Right lobe of liver (tissue), 6 donors: ENCODE measurements around the gene DDX11. TPM values are rescaled to one million over a fixed set of nuclear protein-coding genes. Genes with fewer than 3 reads are reported as not detected.
"Not testable (repeated sequence)": the region's sequence is repeated elsewhere in the genome, so short reads cannot be mapped to it uniquely, and the experiment has no call there.

Source experiments
- ATAC-seq, 4 donors: fragments of 200-7000 bp; cut with Tn5 transposase; one replicate each; pipeline ENCODE4 v1.9.1; 2020; ENCODE audit warnings: mild to moderate bottlenecking in 4 of 4, moderate library complexity in 4 of 4
- DNase-seq, 3 donors: peaks; one replicate each; pipeline ENCODE4 v3.0.0-alpha.2; 2020
- H3K27ac ChIP-seq, 3 donors: fragments of 200-600 bp; one replicate each; pipeline ENCODE4 v1.8.0; 2022
- H3K27me3 ChIP-seq, 2 donors: fragments of 200-600 bp; one replicate each; pipeline ENCODE4 v1.8.0; 2022
- H3K36me3 ChIP-seq, 4 donors: fragments of 200-600 bp; sonication (generic) in 1 of 4; one replicate each; pipeline versions ENCODE4 v1.5.1 to v1.8.0; 2017 to 2022; ENCODE audit warnings: control low read depth in 1 of 4
- H3K4me1 ChIP-seq, 4 donors: fragments of 200-600 bp; sonication (generic) in 1 of 4; one replicate each; pipeline versions ENCODE4 v1.5.1 to v1.8.0; 2017 to 2022; ENCODE audit warnings: control low read depth in 1 of 4
- H3K4me3 ChIP-seq, 3 donors: fragments of 200-600 bp; one replicate each; pipeline ENCODE4 v1.8.0; 2022
- H3K9me3 ChIP-seq, 4 donors: fragments of 200-600 bp; sonication (generic) in 1 of 4; one replicate each; pipeline versions ENCODE4 v1.5.1 to v1.8.0; 2017 to 2022; ENCODE audit warnings: control low read depth in 1 of 4
- CTCF ChIP-seq, 4 donors: fragments of 200-600 bp in 3 of 4; fragments of 450-650 bp in 1 of 4; IDR thresholded peaks; one replicate each; pipeline versions ENCODE4 v1.5.1 to v1.8.0; 2016 to 2022; ENCODE audit warnings: antibody characterized with exemption in 4 of 4, mild to moderate bottlenecking in 2 of 4
- WGBS: methylation state at CpG from one replicate; pipeline ENCODE4 v1.1.6; 2018; ENCODE audit warnings: low coverage, low lambda C conversion rate; ENCODE audit not compliant: insufficient coverage; ENCODE audit errors: missing lambda C conversion rate; 5-methylcytosine and 5-hydroxymethylcytosine counted together
- intact Hi-C, 2 donors: fragments of 100-400 bp; cut with DNase I; formaldehyde crosslinking; loops; one replicate each; pipeline versions ENCODE4 v1.11.2 to v1.14.1; 2022
- total RNA-seq, 6 experiments: library from RNA; depleted of rRNA in 2 of 6; stranded (reverse); fragments of >200 nt in 2 of 6; fragmentation: NEBNext Ultra II Directional in 3 of 6; extraction: Animal tissue kit (Norgen Biotek cat#: 25700) in 3 of 6; gene quantifications; one replicate each; pipeline versions ENCODE4 v1.1.0 to v1.2.4, GENCODE V29; 2016 to 2023
- donor health status: DM: no; HTN: yes; CAD: no.
- donor health status: DM: no; HTN: no; CAD: no.
- donor health status: DM: no; HTN: no; CAD: no.
- donor health status: DM: no; HTN: yes; CAD: no.
- donor health status: DM: no; HTN: yes; CAD: no.

The DDX11 gene
- total RNA-seq, 6 experiments from 2014 or later, result 5.0 to 19.2 (median 13.5) TPM

- H3K27me3 ChIP-seq, intact Hi-C loops, H3K4me1 ChIP-seq, DNase-seq, H3K36me3 ChIP-seq, H3K9me3 ChIP-seq: not testable (repeated sequence)
- peak; percentile 23 to 48 (median 40) for ATAC-seq
- WGBS, result 0% methylated on average over 7 of the region's 16 CpGs
- TF ChIP-seq CTCF (IDR thresholded peaks at IDR 0.05), result peak in 1 of 4 donors; percentile 24
- Histone ChIP-seq H3K4me3 (peak overlapping the region; percentile 63 to 85 (median 67)), H3K27ac (peak overlapping the region in 1 of 3 donors; percentile 78)
Measured at GRCh38 chr12:31074333-31074874, 744 bp downstream of the DDX11 start.

- 81% methylated on average over 6 of the region's 11 CpGs for WGBS
- DNase-seq, H3K27ac ChIP-seq, ATAC-seq, H3K27me3 ChIP-seq, H3K36me3 ChIP-seq, H3K4me3 ChIP-seq, intact Hi-C loops, H3K9me3 ChIP-seq, H3K4me1 ChIP-seq: not testable (repeated sequence)
Measured at GRCh38 chr12:31076150-31076549, 2.5 kb downstream of the DDX11 start.

- 92% methylated on average over 2 of the region's 4 CpGs for WGBS
- DNase-seq, H3K4me1 ChIP-seq, H3K27ac ChIP-seq, intact Hi-C loops, H3K4me3 ChIP-seq, ATAC-seq, H3K9me3 ChIP-seq, H3K36me3 ChIP-seq, H3K27me3 ChIP-seq: not testable (repeated sequence)
Measured at GRCh38 chr12:31077095-31077494, 3.4 kb downstream of the DDX11 start.

- ATAC-seq, intact Hi-C loops, H3K4me1 ChIP-seq, H3K27me3 ChIP-seq, H3K27ac ChIP-seq, H3K4me3 ChIP-seq, H3K36me3 ChIP-seq, DNase-seq, H3K9me3 ChIP-seq: not testable (repeated sequence)
- 95% methylated on average over 4 of the region's 8 CpGs for WGBS
Measured at GRCh38 chr12:31077998-31078397, 4.3 kb downstream of the DDX11 start.

- WGBS, result no CpG with 5 or more reads among the region's 6 CpGs
- DNase-seq, H3K27ac ChIP-seq, ATAC-seq, H3K9me3 ChIP-seq, H3K4me3 ChIP-seq, H3K27me3 ChIP-seq, intact Hi-C loops, H3K4me1 ChIP-seq, H3K36me3 ChIP-seq: not testable (repeated sequence)
Measured at GRCh38 chr12:31079421-31079820, 5.8 kb downstream of the DDX11 start.

GRCh38 chr12:31080221-31080620 is 6.6 kb downstream of the DDX11 start:
- H3K27ac ChIP-seq, result not testable (repeated sequence)

GRCh38 chr12:31081274-31081673 is 7.6 kb downstream of the DDX11 start:
- H3K27me3 ChIP-seq, ATAC-seq, H3K9me3 ChIP-seq, H3K27ac ChIP-seq, DNase-seq, intact Hi-C loops, H3K4me3 ChIP-seq, H3K4me1 ChIP-seq, H3K36me3 ChIP-seq: not testable (repeated sequence)
- WGBS, result 94% methylated on average over 3 of the region's 6 CpGs

More at GRCh38 chr12:31080221-31080620, 6.6 kb downstream of the DDX11 start:
- DNase-seq, intact Hi-C loops, H3K27me3 ChIP-seq, H3K9me3 ChIP-seq, H3K36me3 ChIP-seq, H3K4me3 ChIP-seq, H3K4me1 ChIP-seq, ATAC-seq: not testable (repeated sequence)
- 83% methylated on average over 1 of the region's 6 CpGs for WGBS

GRCh38 chr12:31084241-31084640 is 10.6 kb downstream of the DDX11 start:
- H3K27me3 ChIP-seq, ATAC-seq, DNase-seq, H3K4me1 ChIP-seq, H3K4me3 ChIP-seq, H3K9me3 ChIP-seq, H3K27ac ChIP-seq, intact Hi-C loops: not testable (repeated sequence)
- peaks cover 0 to 11% (median 0%) of the 10 kb centered on the region in 4 donors for H3K36me3 ChIP-seq
- WGBS, result no CpG with 5 or more reads among the region's 13 CpGs

GRCh38 chr12:31086032-31086431 is 12.4 kb downstream of the DDX11 start:
- H3K4me3 ChIP-seq, DNase-seq, H3K4me1 ChIP-seq, intact Hi-C loops, H3K9me3 ChIP-seq, ATAC-seq, H3K27me3 ChIP-seq, H3K27ac ChIP-seq: not testable (repeated sequence)
- WGBS, result 89% methylated on average over 3 of the region's 11 CpGs
- peaks cover 0 to 13% (median 0%) of the 10 kb centered on the region in 4 donors for H3K36me3 ChIP-seq

- H3K9me3 ChIP-seq, ATAC-seq, H3K27ac ChIP-seq, DNase-seq, H3K4me3 ChIP-seq, H3K27me3 ChIP-seq, H3K4me1 ChIP-seq, intact Hi-C loops: not testable (repeated sequence)
- H3K36me3 ChIP-seq, result peaks cover 0 to 13% (median 0%) of the 10 kb centered on the region in 4 donors
- WGBS, result no CpG with 5 or more reads among the region's 8 CpGs
Measured at GRCh38 chr12:31087486-31087885, 13.8 kb downstream of the DDX11 start.

GRCh38 chr12:31087956-31088355 is 14.3 kb downstream of the DDX11 start:
- DNase-seq, H3K27me3 ChIP-seq, H3K4me1 ChIP-seq, intact Hi-C loops, H3K27ac ChIP-seq, H3K4me3 ChIP-seq, ATAC-seq, H3K9me3 ChIP-seq: not testable (repeated sequence)
- H3K36me3 ChIP-seq, result peaks cover 0 to 13% (median 0%) of the 10 kb centered on the region in 4 donors
- no CpG with 5 or more reads among the region's 2 CpGs for WGBS
